KMS-11 (cell line): Measurements from ENCODE around the gene ZNF214.
A peak's percentile ranks its signal among the peaks of the same experiment; 100 is the strongest.
"Not testable (repeated sequence)": the region's sequence is repeated elsewhere in the genome, so short reads cannot be mapped to it uniquely, and the experiment has no call there.

Source experiments
- H2AFZ ChIP-seq: fragments of 200-600 bp; sonication (generic); 2 replicates; pipeline ENCODE4 v1.6.1; 2016; ENCODE audit warnings: antibody characterized with exemption, mixed run types, low read depth
- H3K27ac ChIP-seq: fragments of 200-600 bp; sonication (generic); 2 replicates; pipeline ENCODE4 v1.6.1; 2016; ENCODE audit warnings: mild to moderate bottlenecking, mixed run types
- H3K27me3 ChIP-seq: fragments of 200-600 bp; sonication (generic); 2 replicates; pipeline ENCODE4 v1.6.1; 2017; ENCODE audit warnings: mild to moderate bottlenecking, low read depth, mixed run types, moderate library complexity; ENCODE audit not compliant: insufficient read depth
- H3K36me3 ChIP-seq: fragments of 200-600 bp; sonication (generic); 2 replicates; pipeline ENCODE4 v1.6.1; 2017; ENCODE audit warnings: mild to moderate bottlenecking, mixed run types; ENCODE audit not compliant: insufficient read depth
- H3K4me1 ChIP-seq: fragments of 200-600 bp; sonication (generic); 2 replicates; pipeline ENCODE4 v1.6.1; 2016; ENCODE audit warnings: mild to moderate bottlenecking, low read depth, mixed run types; ENCODE audit not compliant: poor library complexity, severe bottlenecking
- H3K4me2 ChIP-seq: fragments of 200-600 bp; sonication (generic); 2 replicates; pipeline ENCODE4 v1.7.0; 2016; ENCODE audit warnings: mild to moderate bottlenecking, mixed run types
- H3K4me3 ChIP-seq: fragments of 200-600 bp; sonication (generic); IDR thresholded peaks from 2 replicates; pipeline ENCODE4 v1.6.1; 2017; ENCODE audit warnings: low read depth, low read length, mixed read lengths; ENCODE audit not compliant: insufficient read depth
- H3K79me2 ChIP-seq: fragments of 200-600 bp; sonication (generic); 2 replicates; pipeline ENCODE4 v1.6.1; 2016; ENCODE audit warnings: low read depth, mixed run types; ENCODE audit not compliant: insufficient read depth
- H3K9ac ChIP-seq: fragments of 200-600 bp; sonication (generic); 2 replicates; pipeline ENCODE4 v1.6.1; 2016; ENCODE audit warnings: mild to moderate bottlenecking, mixed run types
- H4K20me1 ChIP-seq: fragments of 200-600 bp; sonication (generic); 2 replicates; pipeline ENCODE4 v1.6.1; 2016; ENCODE audit warnings: mild to moderate bottlenecking, mixed run types; ENCODE audit not compliant: insufficient read depth
- TF ChIP-seq, protein P1 (sequence below): fragments of 200-600 bp; sonication (generic); conservative IDR thresholded peaks from 2 replicates; pipeline ENCODE4 v1.6.1; 2017; ENCODE audit warnings: low read depth, mild to moderate bottlenecking, antibody characterized with exemption, low read length, moderate library complexity, mixed read lengths

The ZNF214 gene

DNA sequence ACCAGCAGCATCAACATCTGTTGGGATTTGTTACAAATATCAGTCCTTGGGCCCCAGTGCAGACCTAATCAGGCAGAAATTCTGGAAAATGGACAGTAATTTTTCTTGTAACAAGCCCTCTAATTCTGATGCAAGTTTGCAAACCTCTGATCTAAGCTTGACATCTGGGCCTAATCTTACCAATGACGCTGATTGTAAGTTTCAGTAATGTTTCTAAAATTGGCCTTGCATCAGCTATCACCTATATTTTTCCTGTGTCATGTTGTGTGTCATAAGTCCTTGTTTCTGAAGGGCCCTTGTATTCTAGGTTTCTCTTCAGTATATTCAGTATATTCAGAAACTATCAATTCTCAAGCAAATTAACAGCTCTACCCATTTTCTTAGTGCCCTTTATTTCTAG lies 57.5 kb downstream of the ZNF214 start:
- no peaks in the 10 kb centered on the region for H3K79me2 ChIP-seq
- H3K9ac ChIP-seq = peak overlapping the region; percentile 50; the same call in 1 of the 2 replicates
- no peaks in the 10 kb centered on the region for H4K20me1 ChIP-seq
- H3K4me1 ChIP-seq = peaks cover 48% of the 10 kb centered on the region
- H3K4me3 ChIP-seq = no peak overlapping the region
- H3K4me2 ChIP-seq = peak overlapping the region; percentile 76
- TF ChIP-seq, protein P1, sequence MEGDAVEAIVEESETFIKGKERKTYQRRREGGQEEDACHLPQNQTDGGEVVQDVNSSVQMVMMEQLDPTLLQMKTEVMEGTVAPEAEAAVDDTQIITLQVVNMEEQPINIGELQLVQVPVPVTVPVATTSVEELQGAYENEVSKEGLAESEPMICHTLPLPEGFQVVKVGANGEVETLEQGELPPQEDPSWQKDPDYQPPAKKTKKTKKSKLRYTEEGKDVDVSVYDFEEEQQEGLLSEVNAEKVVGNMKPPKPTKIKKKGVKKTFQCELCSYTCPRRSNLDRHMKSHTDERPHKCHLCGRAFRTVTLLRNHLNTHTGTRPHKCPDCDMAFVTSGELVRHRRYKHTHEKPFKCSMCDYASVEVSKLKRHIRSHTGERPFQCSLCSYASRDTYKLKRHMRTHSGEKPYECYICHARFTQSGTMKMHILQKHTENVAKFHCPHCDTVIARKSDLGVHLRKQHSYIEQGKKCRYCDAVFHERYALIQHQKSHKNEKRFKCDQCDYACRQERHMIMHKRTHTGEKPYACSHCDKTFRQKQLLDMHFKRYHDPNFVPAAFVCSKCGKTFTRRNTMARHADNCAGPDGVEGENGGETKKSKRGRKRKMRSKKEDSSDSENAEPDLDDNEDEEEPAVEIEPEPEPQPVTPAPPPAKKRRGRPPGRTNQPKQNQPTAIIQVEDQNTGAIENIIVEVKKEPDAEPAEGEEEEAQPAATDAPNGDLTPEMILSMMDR = no peak
- no peaks in the 10 kb centered on the region for H3K27me3 ChIP-seq
- H3K36me3 ChIP-seq = no peaks in the 10 kb centered on the region
- H3K27ac ChIP-seq = peak overlapping the region; percentile 92
- H2AFZ ChIP-seq = no peak overlapping the region

DNA sequence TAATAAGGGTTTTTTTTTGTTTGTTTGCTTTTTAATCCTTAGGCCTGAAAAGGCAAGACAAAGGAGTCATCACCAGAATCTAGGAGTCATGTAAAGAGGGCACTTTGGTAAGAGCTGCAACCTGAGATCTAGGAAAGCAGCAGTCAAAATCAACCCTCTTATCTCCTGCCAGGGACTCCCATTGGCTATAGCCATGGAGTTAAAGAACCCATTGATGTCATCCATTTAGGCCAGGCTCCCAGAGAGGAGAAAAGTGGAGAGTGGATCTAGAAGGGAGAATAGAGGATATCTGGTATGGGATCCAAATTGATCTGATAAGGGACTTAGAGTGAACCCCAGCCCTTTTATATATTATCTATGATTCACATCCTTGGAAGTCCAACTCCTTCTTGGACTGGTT lies 58.0 kb downstream of the ZNF214 start:
- Histone ChIP-seq H3K79me2 (no peaks in the 10 kb centered on the region), H3K36me3 (no peaks in the 10 kb centered on the region), H3K4me3 (no peak overlapping the region), H4K20me1 (no peaks in the 10 kb centered on the region), H3K9ac (peak overlapping the region; percentile 50; the same call in 1 of the 2 replicates), H3K4me1 (peaks cover 48% of the 10 kb centered on the region), H3K27ac (peak overlapping the region; percentile 92), H2AFZ (no peak overlapping the region), H3K4me2 (peak overlapping the region; percentile 76), H3K27me3 (no peaks in the 10 kb centered on the region)
- TF ChIP-seq, protein P1 = no peak

DNA sequence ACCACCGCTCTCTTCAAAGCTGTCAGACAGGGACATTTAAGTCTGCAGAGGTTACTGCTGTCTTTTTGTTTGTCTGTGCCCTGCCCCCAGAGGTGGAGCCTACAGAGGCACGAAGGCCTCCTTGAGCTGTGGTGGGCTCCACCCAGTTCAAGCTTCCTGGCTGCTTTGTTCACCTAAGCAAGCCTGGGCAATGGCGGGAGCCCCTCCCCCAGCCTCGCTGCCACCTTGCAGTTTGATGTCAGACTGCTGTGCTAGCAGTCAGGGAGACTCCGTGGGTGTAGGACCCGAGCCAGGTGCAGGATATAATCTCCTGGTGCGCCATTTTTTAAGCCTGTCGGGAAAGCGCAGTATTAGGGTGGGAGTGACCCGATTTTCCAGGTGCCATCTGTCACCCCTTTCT lies 65.9 kb downstream of the ZNF214 start:
- H3K27ac ChIP-seq, H3K36me3 ChIP-seq, H3K4me3 ChIP-seq, H3K27me3 ChIP-seq, H4K20me1 ChIP-seq, H3K4me2 ChIP-seq, H3K4me1 ChIP-seq, H2AFZ ChIP-seq, H3K9ac ChIP-seq, H3K79me2 ChIP-seq: not testable (repeated sequence)
